Left colon (tissue), 2 donors: ENCODE data around the gene CDKN2A. TPM values are rescaled to one million over a fixed set of nuclear protein-coding genes. Genes with fewer than 3 reads are reported as not detected.
A peak's percentile ranks its signal among the peaks of the same experiment; 100 is the strongest.

ENCODE experiments used
- ATAC-seq: fragments of 200-7000 bp; cut with Tn5 transposase; one replicate; pipeline ENCODE4 v1.9.1; 2020; ENCODE audit warnings: mild to moderate bottlenecking, moderate library complexity
- DNase-seq, 2 donors: peaks; one replicate each; pipeline ENCODE4 v3.0.0-alpha.2; 2020
- intact Hi-C, 2 donors: fragments of 100-400 bp; cut with DNase I in 1 of 2; cut with micrococcal nuclease in 1 of 2; formaldehyde crosslinking; loops; one replicate each; pipeline versions ENCODE4 v1.11.2 to v1.14.0; 2022; cut with DNase I, micrococcal nuclease
- long read RNA-seq: library from polyadenylated mRNA; unstranded; transcript quantifications from one replicate; pipeline ENCODE4 v2.0.0, GENCODE V29; 2021
- total RNA-seq, 2 donors: library from RNA; stranded (reverse); fragmentation: NEBNext Ultra II Directional; extraction: Animal tissue kit (Norgen Biotek cat#: 25700); gene quantifications; one replicate each; pipeline ENCODE4 v1.2.1, GENCODE V29; 2021
- donor health status: DM: no; HTN: no; CAD: no.
- donor health status: DM: yes; HTN: yes; CAD: no.

The CDKN2A gene
- total RNA-seq: 1 to 10 TPM in 1 of 2 donors, under 1 TPM in 1; 0.34 to 1.8 TPM
- long read RNA-seq, partial matches to known transcripts: 0 of 1 reads
- long read RNA-seq, other reads (novel, unspliced or antisense): 0 of 1 reads

DNA sequence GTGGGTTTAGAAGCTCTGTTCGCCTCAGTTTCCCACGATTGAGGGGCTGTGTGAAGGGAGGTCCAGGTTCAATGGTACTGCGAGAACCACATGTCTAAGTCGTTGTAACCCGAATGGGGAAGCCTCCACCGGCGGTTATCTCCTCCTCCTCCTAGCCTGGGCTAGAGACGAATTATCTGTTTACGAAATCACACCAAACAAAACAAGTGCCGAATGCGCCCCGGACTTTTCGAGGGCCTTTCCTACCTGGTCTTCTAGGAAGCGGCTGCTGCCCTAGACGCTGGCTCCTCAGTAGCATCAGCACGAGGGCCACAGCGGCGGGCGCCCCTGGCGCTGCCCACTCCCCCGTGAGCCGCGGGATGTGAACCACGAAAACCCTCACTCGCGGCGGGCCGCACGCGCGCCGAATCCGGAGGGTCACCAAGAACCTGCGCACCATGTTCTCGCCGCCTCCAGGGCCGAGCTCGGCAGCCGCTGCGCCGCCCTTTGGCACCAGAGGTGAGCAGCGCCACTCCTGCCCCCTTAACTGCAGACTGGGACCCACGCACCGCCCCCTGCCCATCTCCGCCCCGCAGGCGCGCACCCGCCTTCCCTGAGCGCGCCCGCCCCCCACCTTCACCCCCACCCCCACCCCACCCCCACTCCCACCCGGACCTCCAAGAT, at the start of gene CDKN2A:
CDKN2A (minus strand) TSS at position 500 of the 663 bp plus-strand sequence.
- ATAC-seq (peak; percentile 61), DNase-seq (peak in 1 of 2 donors; percentile 65)
- intact Hi-C loops: no loop called here

DNA sequence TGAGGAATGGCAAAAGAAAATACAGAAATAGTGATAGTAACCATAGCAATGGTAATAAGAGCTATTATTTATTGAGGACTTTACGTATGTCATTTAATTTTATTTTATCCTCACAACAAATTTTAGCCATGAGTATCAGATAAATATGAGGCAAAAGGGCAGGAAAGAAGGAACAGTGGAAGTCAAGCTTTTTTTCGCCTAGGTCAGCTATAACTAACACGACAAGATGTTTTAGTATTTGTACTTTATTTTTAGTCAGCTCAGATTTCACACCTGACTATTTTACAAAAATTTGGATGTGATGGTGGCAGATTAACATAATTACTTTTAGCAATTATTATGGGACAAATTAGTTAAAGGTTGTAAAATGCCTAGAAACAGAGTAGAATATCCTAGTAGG, 49.7 kb upstream of the CDKN2A start:
- no peak for DNase-seq
- intact Hi-C loops: no loop called here

DNA sequence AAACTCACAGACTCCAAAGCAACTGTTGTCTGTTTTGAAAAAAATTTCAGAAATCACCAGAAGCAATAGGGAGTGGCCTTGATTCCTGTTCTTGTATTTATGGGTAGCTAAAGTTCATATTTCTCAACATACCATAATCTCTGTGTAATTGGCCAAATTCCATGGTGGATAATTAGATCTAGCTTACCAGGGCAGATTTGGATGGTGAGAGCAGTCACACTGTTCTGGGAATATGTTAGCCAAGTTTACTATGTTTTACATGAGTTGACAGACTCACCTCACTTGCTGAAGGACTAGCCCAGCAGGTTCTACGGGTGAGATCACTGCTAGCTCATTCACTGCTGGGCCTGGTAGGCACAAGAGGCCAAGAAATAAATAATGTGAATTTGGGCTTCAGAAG, 47.6 kb upstream of the CDKN2A start:
- DNase-seq (peak; percentile 80 to 82), ATAC-seq (peak; percentile 89)
- intact Hi-C loops: no loop called here

More for the DNA sequence above, 49.7 kb upstream of the CDKN2A start:
- no peak for ATAC-seq

DNA sequence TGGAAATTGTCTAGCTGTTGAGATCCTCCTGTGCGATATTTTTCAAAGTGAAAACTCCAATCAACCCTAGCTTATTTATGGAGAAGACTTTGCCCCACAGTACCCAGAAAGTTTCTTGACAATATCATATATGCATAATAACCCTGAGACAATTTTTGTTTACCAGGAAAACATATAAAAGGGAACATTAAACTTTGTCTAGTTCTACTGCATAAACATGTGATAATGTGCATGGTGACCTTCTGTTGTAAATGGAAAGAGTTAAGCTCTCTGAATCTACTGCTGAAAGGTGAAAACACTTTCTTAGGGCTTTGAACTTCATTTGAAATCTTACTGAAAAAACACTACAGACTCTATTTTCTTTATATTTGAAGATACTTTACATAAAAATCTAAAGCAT, 47.2 kb upstream of the CDKN2A start:
- intact Hi-C loops: no loop called here
- DNase-seq (no peak), ATAC-seq (peak; percentile 73)

DNA sequence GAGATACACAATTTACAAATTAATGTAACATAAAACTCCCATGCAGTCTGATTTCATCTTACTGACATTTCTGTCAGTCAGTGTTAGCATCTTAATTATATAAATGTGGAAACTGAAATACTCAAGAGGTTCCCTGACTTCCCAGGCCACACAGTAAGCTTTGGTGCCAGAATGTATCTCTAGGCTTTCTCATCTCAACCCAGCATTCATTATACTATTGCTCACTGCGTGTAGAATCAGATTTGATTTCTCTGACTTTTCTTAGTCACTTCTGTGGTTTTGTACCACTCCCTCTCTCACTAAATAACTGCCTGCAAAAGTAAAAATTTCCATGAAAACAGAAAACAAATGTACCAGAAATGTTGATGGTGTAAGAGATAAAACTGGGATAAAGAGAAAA, 46.6 kb upstream of the CDKN2A start:
- intact Hi-C loops: no loop called here

DNA sequence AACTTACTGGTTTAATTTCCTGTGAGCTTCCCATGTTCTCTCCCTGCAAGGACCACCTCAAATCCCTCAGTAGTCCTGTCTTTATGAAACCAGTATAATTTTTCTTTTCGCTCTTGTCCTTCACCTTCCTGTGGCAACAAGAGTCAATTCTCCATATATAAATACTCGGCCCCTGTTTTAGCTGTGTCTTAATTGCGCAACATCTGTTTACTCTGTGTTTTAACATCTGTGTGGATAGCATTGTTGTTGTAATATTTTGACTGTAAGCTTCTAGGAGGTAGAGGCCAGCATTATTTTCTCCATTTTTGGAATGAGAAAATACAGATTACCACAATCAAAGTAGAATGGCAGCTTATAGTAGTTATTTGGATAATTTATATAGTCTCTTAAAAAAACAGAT, 45.1 kb upstream of the CDKN2A start:
- intact Hi-C loops: no loop called here
- ATAC-seq (no peak), DNase-seq (no peak)

More for the DNA sequence above, 46.6 kb upstream of the CDKN2A start:
- DNase-seq: no peak
- ATAC-seq: no peak

DNA sequence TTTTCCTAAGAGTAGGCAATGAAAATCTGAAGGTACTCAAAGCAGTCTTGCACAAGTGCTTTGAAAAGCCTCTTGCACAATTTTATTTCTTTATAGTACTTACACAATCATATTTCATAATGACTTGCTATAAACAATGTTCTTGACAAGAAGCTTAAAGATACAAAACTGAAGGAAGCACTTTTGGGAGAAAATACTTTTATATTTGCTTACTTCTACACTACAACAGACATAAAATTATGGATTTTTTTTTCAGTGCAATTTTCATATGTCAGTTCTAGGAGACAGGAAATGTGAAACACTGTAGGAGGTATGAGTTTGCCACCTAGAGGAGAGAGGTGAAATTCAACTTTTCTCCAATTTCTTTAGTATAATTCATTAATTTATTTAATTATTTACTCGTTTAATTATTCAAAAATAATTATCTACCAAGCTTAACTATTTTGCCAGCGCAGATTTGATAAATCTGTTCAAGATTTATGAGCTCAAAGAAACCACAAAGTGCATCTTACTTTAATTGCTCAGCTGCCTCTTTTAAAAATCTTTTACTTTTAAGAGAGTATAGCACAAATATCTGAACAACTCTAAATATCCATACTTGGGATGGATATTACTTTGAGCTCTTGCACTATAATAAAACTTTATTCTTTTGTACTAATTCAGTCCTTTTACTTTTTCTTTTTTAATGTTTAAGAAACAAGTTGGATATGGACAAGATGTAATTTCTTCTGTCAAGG, 43.9 kb upstream of the CDKN2A start:
- peak; percentile 51 for ATAC-seq
- intact Hi-C loops: no loop called here
- DNase-seq: no peak

DNA sequence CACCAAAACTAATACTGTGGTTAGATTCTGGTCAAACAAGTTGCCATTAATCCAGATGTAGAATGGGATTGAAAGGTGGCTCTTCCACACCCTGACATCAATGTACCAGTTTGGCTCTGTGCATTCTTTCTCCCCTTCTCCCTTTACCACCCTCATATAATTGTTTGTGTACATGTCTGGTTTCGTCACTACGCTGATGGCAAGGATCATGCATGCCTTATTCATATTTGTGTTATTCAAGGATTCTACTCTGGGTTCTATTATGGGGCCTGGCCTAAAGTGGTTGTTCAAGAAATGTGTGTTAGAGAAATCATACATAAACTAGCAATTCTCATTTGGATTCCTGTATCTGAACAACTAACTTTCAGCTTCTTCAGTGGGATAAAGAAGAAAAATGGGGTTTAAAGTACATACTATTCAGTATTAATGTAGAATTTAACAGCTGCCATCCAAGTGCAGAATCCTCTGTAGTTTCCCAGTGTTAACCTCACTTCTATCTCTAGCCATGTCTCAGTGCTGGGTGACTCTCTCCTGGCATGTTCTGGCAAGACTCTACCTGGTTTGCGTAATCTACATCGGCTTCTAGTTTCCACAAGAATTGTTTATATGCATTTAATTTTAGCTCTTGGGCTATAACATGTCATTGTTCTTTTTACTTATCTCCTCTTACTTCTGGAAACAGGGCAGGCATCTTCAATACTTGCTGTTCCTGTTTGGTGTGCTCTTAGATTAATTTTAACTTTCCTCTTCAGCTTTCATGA, 42.9 kb upstream of the CDKN2A start:
- no peak for ATAC-seq
- intact Hi-C loops: no loop called here
- no peak for DNase-seq

DNA sequence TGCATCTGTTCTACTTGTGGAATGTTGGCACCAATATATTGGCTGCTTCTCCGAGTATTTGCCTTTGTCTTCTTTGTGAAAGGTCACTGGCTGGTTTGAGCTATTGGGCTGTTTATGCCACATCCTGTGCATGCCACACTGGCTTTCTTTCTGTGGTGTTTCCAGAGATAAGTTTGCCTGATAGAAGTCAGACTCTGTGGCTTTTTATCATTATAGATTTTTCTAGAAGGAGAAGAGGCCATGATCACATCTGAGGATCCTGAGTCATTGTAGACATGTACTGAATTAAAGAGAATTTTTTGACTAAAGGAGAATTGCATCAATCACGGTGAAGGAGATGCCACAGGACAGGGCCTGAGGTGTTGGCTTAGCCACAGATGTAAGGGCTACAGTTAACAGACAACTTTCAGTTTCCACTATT, 41.4 kb upstream of the CDKN2A start:
- ATAC-seq (no peak), DNase-seq (no peak)
- intact Hi-C loops: no loop called here

DNA sequence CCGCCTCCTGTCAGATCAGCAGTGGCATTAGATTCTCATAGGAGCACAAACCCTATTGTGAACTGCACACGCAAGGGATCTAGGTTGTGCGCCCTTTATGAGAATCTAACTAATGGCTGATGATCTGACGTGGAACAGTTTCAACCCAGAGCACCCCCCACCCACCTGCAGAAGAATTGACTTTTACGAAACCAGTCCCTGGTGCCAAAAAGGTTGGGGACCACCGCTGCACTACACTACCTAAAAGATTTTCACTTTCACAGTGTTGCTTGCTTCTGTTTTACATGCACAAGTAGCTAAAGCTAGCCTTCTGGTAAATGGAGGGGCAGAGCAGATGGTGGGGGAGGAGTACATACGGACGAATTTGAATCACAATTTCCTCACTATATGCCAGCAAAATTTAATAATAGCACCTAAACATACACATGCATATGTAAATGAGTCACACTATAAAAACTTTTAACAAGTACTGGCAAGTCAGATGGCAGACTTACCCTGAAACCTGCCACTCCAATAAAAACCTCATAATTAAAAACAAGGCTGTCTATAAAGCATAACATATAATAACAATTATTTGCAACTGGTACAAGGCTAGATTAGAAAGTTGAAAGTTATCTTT, 38.9 kb upstream of the CDKN2A start:
- no peak for ATAC-seq
- intact Hi-C loops: no loop called here
- no peak for DNase-seq

DNA sequence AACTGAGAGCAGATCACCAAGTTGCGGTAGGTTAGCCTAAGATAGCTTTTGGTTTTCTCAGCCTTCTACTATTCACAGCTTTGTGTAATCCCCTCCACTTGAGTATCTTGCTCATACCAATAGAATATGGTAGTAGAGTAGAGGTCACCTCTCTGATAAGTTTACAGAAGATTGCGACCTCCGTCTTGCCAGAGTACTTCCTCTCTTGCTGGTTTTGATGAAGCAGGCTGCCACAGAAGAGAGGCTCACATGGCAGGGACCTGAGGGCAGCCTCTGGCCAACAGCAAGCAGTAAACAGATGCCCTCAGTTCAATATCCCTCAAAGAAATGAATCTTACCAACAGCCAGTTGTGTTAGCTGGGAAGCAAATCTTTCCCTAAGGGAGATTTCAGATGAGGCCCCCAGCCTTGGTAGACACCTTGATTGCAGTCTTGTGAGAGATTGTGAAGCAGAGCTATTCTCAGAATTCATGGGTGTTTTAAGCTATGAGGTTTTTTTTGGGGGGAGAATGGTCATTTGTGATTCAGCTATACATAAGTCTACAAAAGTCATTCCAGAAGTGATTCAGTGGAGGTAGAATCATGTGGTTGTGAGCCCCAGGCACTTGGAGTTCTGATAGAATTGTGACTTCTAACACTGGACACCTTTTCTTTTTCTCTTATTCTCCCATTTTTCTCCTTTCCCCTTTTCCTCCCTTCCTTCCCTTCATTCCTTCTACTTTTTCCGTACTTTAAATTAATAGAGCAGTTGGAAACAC, 37.6 kb upstream of the CDKN2A start:
- DNase-seq (no peak), ATAC-seq (no peak)
- intact Hi-C loops: no loop called here

DNA sequence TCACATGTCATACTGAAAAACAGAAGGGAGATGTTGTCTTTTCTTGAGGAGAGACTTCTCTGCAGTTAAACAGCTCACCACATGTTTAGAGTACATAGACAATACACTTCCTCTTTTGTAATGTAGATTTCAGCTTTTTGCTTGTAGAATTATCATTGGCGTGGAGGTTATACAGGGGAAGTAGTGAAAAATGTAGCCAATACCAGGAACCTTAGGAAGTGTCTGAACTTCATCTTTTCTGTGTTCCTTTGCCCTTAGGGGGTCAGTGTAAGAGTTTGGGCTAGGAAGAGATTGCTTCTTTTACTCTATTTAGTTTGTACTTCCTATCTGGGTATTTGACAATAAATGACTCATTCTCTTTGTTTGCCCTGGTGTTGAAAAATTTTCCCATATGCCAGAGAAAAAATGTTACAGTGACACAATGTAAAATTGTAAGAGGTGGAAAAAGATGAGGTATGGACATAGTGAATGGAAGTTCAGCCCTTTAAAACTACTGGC, 36.0 kb upstream of the CDKN2A start:
- intact Hi-C loops: no loop called here
- ATAC-seq (peak; percentile 58), DNase-seq (no peak)

DNA sequence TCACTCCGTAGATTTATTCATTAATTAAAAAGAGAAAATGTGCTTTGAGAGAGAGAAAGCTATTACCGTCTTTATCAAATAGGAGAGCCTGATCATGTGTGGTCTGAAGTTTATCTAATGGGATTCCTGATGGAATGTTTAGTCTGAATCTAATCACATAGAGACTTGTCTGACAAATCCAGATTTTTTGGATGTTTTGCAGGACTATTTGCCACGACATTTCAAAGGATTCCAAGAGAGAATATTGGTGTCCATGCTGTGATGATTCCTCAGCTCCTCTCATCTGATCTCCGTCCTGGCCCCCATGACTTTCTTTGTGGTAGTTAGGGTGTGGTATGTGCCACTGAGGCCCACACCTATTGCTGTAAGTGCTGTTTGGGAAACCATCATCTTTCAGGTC, 35.0 kb upstream of the CDKN2A start:
- DNase-seq (no peak), ATAC-seq (no peak)
- intact Hi-C loops: no loop called here

DNA sequence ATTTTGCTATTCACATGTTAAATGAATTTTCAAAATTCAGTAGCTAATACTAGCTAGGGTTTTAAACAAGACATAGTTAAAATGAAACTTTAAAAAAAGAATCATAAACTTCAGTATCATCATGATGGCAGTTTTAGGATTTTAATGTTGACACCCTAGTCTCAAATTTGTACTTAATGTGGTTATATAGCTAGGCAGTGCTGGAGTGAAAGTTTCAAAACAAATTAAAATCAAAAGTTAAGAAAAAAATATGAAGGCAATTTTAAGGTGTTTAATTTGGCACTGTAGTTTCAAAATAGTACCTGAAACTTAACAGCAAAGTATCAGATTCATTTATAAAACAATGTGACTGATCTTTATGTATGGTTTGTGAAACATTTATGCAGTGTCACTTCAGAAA, 34.2 kb upstream of the CDKN2A start:
- DNase-seq: no peak
- ATAC-seq: no peak
- intact Hi-C loops: no loop called here

DNA sequence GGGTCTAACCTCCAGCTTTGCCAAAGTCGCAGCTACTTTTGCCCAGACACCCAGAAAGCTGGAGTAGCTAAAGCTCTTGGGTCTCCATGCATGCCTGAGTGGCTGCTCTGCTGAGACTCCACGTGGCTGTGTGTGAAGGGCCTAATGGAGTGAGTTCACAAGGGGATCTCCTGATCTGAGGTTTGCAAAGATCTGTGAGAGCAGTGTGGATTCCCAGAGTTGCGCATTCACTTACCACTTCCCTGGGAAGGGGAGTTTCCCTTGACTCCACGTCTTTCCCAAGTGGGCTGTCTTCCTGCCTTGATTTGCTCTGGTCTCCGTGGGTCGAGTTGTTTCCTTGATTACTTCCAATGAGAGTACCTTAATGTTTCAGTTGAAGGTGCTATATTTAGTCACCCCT, 32.5 kb upstream of the CDKN2A start:
- intact Hi-C loops: no loop called here
- no peak for ATAC-seq
- no peak for DNase-seq

DNA sequence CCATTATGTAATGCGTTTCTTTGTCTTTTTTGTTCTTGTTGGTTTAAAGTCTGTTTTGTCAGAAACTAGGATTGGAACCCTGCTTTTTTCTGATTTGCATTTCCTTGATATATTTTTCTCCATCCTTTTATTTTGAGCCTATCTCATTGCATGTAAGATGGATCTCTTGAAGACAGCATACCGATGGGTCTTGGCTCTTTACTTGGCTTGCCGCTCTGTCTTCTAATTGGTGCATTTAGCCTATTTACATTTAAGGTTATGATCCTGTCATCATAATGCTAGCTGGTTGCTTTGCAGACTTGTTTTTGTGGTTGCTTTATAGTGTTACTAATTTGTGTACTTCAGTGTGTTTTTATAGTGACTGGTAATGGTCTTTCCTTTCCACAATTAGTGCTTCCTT, 28.2 kb upstream of the CDKN2A start:
- no peak for DNase-seq
- intact Hi-C loops: no loop called here
- no peak for ATAC-seq

DNA sequence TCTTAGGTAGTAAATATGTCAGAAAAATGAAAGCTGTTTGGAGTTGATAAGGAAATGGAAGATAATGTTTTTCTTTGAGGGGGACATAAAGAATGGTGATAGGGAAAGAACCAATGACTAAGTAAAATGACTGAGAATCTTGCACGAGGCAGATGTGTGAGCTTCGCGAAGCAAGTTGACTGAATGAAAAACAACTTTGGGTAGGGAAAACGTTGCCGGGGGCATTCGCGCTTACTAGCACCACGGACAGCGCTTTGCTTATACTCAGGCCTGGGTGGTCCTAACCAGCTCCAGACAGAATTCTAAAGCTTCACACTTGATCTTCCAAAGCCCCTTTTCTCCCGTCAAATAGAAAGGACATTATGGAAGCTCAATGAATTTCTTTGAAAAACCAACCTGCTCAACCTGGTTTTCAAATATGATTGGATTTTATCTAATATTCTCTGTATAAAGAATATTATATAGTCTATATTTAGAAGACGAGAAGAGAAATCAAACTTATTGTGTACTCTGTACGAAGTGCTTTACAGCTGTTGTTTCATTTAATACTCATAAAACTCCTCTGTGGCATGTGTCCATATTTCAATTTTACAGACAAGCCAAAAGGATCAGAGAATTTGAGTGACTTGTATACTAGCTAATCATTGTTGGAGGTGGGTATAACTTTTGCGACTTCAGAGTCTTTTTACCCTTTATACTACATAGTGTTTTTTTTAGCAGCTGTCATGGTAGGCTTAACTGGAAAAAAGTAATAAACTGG, 16.9 kb upstream of the CDKN2A start:
- DNase-seq (no peak), ATAC-seq (no peak)
- intact Hi-C loops: no loop called here

DNA sequence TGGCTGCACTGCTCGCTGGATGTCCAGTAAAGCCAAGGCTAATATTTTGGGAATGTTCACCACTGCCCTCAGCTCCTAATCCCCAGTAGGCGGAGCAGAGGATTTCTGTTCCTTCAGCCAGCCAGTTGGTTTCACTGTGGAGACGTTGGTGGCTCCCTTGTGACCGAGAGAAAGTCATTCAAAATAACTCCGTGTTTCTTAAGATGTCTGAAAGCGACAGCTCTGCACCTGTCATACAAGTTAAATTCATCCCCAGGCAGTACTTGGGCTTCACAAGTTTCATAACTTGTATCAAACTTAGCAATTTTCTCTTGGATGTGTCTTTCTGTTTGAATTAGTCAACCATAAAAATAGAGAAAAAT, 15.3 kb upstream of the CDKN2A start:
- no peak for DNase-seq
- ATAC-seq: peak; percentile 8
- intact Hi-C loops: loop anchor here in 1 of 2 donors (5.0 kb wide), 1 partner anchor 197 kb away; no protein-coding TSS in a partner anchor
